HG03457 (cell line): Measurements from ENCODE around the gene KIF1C.
A peak's percentile ranks its signal among the peaks of the same experiment; 100 is the strongest.

ENCODE experiments used
- ATAC-seq: cut with Tn5 transposase; IDR thresholded peaks from one replicate; pipeline ENCODE4 v1.9.1; 2021; ENCODE audit warnings: moderate number of reproducible peaks; ENCODE audit not compliant: unreplicated experiment

Gene KIF1C

GRCh38 chr17:4968486-4969046, 29.2 kb upstream of the KIF1C start:
- no peak for ATAC-seq

- ATAC-seq: no peak
Measured at GRCh38 chr17:4969047-4969550, 28.7 kb upstream of the KIF1C start.

- no peak for ATAC-seq
Measured at GRCh38 chr17:4969551-4970173, 28.1 kb upstream of the KIF1C start.

GRCh38 chr17:4970273-4970672, 27.5 kb upstream of the KIF1C start:
- ATAC-seq: no peak

- ATAC-seq: no peak
Measured at GRCh38 chr17:4971826-4972225, 25.9 kb upstream of the KIF1C start.

- no peak for ATAC-seq
Measured at GRCh38 chr17:4972322-4972721, 25.4 kb upstream of the KIF1C start.

GRCh38 chr17:4972752-4973151, 25.0 kb upstream of the KIF1C start:
- ATAC-seq: no peak

GRCh38 chr17:4973256-4974114, 24.3 kb upstream of the KIF1C start:
- ATAC-seq: no peak

- ATAC-seq: no peak
Measured at GRCh38 chr17:4974115-4974670, 23.6 kb upstream of the KIF1C start.

GRCh38 chr17:4978726-4979125, 19.0 kb upstream of the KIF1C start:
- ATAC-seq: no peak

GRCh38 chr17:4980644-4981216, 17.0 kb upstream of the KIF1C start:
- no peak for ATAC-seq

GRCh38 chr17:4982305-4982704, 15.4 kb upstream of the KIF1C start:
- ATAC-seq: no peak

- ATAC-seq: no peak
Measured at GRCh38 chr17:4986403-4986802, 11.3 kb upstream of the KIF1C start.

- peak; percentile 38 for ATAC-seq
Measured at GRCh38 chr17:4986951-4987766, 10.6 kb upstream of the KIF1C start, which contains the start of gene CAMTA2. TSS of gene CAMTA2 (minus strand) at chr17:4987675. CDS start at chr17:4986222, 1,453 bp downstream.

- peak; percentile 11 for ATAC-seq
Measured at GRCh38 chr17:4987767-4988567, 9.8 kb upstream of the KIF1C start.

GRCh38 chr17:4994081-4994595, 3.6 kb upstream of the KIF1C start:
- no peak for ATAC-seq

GRCh38 chr17:4998027-4998731, 429 bp downstream of the KIF1C start:
- ATAC-seq: peak; percentile 15

- ATAC-seq: no peak
Measured at GRCh38 chr17:4998732-4999429, 1.1 kb downstream of the KIF1C start.
